ENCODE measurements around the gene OR52J3. TPM values are rescaled to one million over a fixed set of nuclear protein-coding genes. Genes with fewer than 3 reads are reported as not detected.

Gene OR52J3
- total and polyA plus RNA-seq, 2 of the 13 experiments (the other 11 are each of a cell fraction or from before 2014, with no cell fraction given), result not detected

DNA sequence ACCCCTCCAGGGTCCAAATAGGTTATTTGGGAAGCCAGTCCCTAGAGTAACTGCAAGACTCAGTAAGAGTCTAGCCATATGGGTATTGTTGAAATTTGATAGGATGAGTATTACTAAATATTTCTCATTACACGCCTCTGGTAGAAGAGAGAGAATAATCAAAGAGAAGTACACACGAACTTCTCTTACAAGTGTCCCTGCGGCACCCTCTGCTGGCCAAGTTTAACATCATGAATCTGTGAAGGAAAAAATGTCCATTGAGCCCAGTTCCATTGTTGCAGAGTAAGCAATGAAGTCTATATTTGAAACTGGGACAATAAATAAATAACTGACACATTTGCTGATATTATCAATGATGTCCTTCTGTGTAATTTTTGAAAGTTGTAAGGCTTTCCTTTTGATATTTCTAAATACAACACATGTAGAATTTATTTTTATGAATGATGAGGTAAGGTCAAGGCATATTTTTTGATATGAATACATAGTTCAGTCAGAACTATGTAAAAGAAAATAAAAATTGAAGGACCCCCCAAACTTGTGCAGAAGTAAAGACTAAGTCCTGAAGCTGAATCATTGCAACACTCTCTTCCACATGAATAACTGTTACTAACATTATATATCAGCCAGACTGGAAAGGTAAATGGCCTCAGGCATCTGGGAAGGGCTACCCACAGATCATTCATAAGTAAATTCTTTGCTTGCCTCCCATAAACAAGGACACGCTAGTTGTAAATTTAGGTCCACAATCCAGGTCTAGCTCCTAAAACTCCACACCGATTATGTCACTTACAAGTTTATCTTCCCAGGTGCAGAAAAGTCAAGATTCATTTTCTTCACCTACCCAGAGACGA is 41.7 kb upstream of the OR52J3 start:
- Histone ChIP-seq H2AFZ (ENCODE audit: low read length) (no peak overlapping the region), H3K4me2 (ENCODE audit: low read depth, low read length) (no peak overlapping the region), H3K9me3 (ENCODE audit: low read length) (no peaks in the 10 kb centered on the region), H4K20me1 (ENCODE audit: insufficient read depth, low read length) (no peaks in the 10 kb centered on the region), H3K4me1 (ENCODE audit: insufficient read depth, low read length) (no peaks in the 10 kb centered on the region), H3K36me3 (replicated peaks in 1 of 2; ENCODE audit: control insufficient read depth in 1 of 2, insufficient read depth in 2 of 2, low read length in 2 of 2) (no peaks in the 10 kb centered on the region), H3K9ac (ENCODE audit: insufficient read depth, low read depth, low read length) (no peak overlapping the region), H3K79me2 (ENCODE audit: insufficient read depth, low read length) (no peaks in the 10 kb centered on the region), H3K4me3 (replicated peaks in 1 of 3; ENCODE audit: insufficient read depth in 1 of 3, low read depth in 2 of 3, low read length in 3 of 3) (no peak overlapping the region), H3K27me3 (ENCODE audit: control insufficient read depth in 1 of 2, insufficient read depth in 2 of 2, low read length in 2 of 2) (no peaks in the 10 kb centered on the region), H3K27ac (ENCODE audit: extremely low read length, insufficient read depth, low read length) (no peak overlapping the region)
- DNase-seq (ENCODE audit: low spot score) (peak; percentile 36), FAIRE-seq (no peak), ATAC-seq (no peak)
- POLR2A ChIA-PET, result no interaction called here
- no peak for TF ChIP-seq TOE1 (CRISPR knock-in tag; IDR thresholded peaks at IDR 0.05)
- TF ChIP-seq RAD51 (IDR thresholded peaks at IDR 0.05; ENCODE audit: borderline replicate concordance), result no peak
- TF ChIP-seq, protein P1, sequence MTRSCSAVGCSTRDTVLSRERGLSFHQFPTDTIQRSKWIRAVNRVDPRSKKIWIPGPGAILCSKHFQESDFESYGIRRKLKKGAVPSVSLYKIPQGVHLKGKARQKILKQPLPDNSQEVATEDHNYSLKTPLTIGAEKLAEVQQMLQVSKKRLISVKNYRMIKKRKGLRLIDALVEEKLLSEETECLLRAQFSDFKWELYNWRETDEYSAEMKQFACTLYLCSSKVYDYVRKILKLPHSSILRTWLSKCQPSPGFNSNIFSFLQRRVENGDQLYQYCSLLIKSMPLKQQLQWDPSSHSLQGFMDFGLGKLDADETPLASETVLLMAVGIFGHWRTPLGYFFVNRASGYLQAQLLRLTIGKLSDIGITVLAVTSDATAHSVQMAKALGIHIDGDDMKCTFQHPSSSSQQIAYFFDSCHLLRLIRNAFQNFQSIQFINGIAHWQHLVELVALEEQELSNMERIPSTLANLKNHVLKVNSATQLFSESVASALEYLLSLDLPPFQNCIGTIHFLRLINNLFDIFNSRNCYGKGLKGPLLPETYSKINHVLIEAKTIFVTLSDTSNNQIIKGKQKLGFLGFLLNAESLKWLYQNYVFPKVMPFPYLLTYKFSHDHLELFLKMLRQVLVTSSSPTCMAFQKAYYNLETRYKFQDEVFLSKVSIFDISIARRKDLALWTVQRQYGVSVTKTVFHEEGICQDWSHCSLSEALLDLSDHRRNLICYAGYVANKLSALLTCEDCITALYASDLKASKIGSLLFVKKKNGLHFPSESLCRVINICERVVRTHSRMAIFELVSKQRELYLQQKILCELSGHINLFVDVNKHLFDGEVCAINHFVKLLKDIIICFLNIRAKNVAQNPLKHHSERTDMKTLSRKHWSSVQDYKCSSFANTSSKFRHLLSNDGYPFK (CRISPR knock-in tag; IDR thresholded peaks at IDR 0.05; ENCODE audit: borderline replicate concordance), result no peak
- no peak for TF ChIP-seq ZNF558 (CRISPR knock-in tag; IDR thresholded peaks at IDR 0.05; ENCODE audit: borderline replicate concordance)
- TF ChIP-seq, protein P2, sequence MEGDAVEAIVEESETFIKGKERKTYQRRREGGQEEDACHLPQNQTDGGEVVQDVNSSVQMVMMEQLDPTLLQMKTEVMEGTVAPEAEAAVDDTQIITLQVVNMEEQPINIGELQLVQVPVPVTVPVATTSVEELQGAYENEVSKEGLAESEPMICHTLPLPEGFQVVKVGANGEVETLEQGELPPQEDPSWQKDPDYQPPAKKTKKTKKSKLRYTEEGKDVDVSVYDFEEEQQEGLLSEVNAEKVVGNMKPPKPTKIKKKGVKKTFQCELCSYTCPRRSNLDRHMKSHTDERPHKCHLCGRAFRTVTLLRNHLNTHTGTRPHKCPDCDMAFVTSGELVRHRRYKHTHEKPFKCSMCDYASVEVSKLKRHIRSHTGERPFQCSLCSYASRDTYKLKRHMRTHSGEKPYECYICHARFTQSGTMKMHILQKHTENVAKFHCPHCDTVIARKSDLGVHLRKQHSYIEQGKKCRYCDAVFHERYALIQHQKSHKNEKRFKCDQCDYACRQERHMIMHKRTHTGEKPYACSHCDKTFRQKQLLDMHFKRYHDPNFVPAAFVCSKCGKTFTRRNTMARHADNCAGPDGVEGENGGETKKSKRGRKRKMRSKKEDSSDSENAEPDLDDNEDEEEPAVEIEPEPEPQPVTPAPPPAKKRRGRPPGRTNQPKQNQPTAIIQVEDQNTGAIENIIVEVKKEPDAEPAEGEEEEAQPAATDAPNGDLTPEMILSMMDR (CRISPR knock-in tag; IDR thresholded peaks at IDR 0.05), result peak; percentile 65
- TF ChIP-seq HOXA5 (CRISPR knock-in tag; IDR thresholded peaks at IDR 0.05), result no peak
- TF ChIP-seq ZNF615 (CRISPR knock-in tag; IDR thresholded peaks at IDR 0.05; ENCODE audit: borderline replicate concordance), result no peak
- TF ChIP-seq EED (CRISPR knock-in tag; IDR thresholded peaks at IDR 0.05), result no peak
- no peak for TF ChIP-seq ZNF225 (CRISPR knock-in tag; IDR thresholded peaks at IDR 0.05)
- TF ChIP-seq SMC3 (IDR thresholded peaks at IDR 0.05; ENCODE audit: low read length), result peak; percentile 50
- no peak for TF ChIP-seq SSRP1 (CRISPR knock-in tag; IDR thresholded peaks at IDR 0.05)
- TF ChIP-seq STAG1 (CRISPR knock-in tag; IDR thresholded peaks at IDR 0.05), result peak; percentile 69
- TF ChIP-seq, protein P3, sequence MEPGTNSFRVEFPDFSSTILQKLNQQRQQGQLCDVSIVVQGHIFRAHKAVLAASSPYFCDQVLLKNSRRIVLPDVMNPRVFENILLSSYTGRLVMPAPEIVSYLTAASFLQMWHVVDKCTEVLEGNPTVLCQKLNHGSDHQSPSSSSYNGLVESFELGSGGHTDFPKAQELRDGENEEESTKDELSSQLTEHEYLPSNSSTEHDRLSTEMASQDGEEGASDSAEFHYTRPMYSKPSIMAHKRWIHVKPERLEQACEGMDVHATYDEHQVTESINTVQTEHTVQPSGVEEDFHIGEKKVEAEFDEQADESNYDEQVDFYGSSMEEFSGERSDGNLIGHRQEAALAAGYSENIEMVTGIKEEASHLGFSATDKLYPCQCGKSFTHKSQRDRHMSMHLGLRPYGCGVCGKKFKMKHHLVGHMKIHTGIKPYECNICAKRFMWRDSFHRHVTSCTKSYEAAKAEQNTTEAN (CRISPR knock-in tag; conservative IDR thresholded peaks at IDR 0.05), result no peak
- TF ChIP-seq ZNF253 (CRISPR knock-in tag; IDR thresholded peaks at IDR 0.05; ENCODE audit: borderline replicate concordance), result no peak
- WGBS (ENCODE audit: low lambda C conversion rate), result 3% methylated on average over 6 of the region's 6 CpGs
- CTCF ChIA-PET (ENCODE audit: low intra/inter-chr PET ratio, low total read pairs), result interaction anchor here (1.7 to 1.8 kb wide), 2 partner anchors 368 to 378 kb away, joined by 8 to 13 read pairs; partner anchors contain the start of gene OR51D1
- in situ Hi-C loops (cut with HindIII; ENCODE audit: extremely low pct_ligation_motif_present, low pct_unique_long_range_greater_than_20kb), result loop anchor here (5.0 to 10.0 kb wide), 2 partner anchors 367 to 820 kb away; partner anchors contain the start of gene OR51D1
- intact Hi-C loops (cut with micrococcal nuclease; ENCODE audit: unreplicated experiment), result loop anchor here (1.0 to 2.0 kb wide), 2 partner anchors 367 to 818 kb away; partner anchors contain the start of gene OR51D1
- BruUV-seq (replicated peaks), result no TSS peak
